Type B pancreatic cell (in vitro differentiated cells): ENCODE results near the gene PRSS21. TPM values are rescaled to one million over a fixed set of nuclear protein-coding genes. Genes with fewer than 3 reads are reported as not detected.

ENCODE experiments used
- DNase-seq: peaks from one replicate; pipeline ENCODE4 v3.0.0; 2021; ENCODE audit warnings: mixed read lengths; ENCODE audit not compliant: unreplicated experiment; ENCODE audit errors: extremely low spot score
- H3K27ac Mint-ChIP-seq: 2 replicates; pipeline ENCODE4 v1.8.0; 2021; ENCODE audit warnings: mild to moderate bottlenecking, mixed read lengths
- H3K27me3 Mint-ChIP-seq: 2 replicates; pipeline ENCODE4 v1.8.0; 2021; ENCODE audit warnings: mixed read lengths
- H3K36me3 Mint-ChIP-seq: 2 replicates; pipeline ENCODE4 v1.8.0; 2021; ENCODE audit warnings: mixed read lengths
- H3K4me1 Mint-ChIP-seq: one replicate; pipeline ENCODE4 v1.8.0; 2021; ENCODE audit warnings: mixed read lengths; ENCODE audit not compliant: unreplicated experiment
- H3K4me3 Mint-ChIP-seq: 2 replicates; pipeline ENCODE4 v1.8.0; 2021; ENCODE audit warnings: mild to moderate bottlenecking, mixed read lengths
- H3K9me3 Mint-ChIP-seq: 2 replicates; pipeline ENCODE4 v1.8.0; 2021; ENCODE audit warnings: mixed read lengths
- total RNA-seq: library from RNA; stranded (reverse); gene quantifications from 2 replicates; pipeline ENCODE4 v1.2.1, GENCODE V29; 2021; ENCODE audit warnings: low replicate concordance
- TF ChIP-seq, protein P1 (sequence below): fragments of 200-600 bp; sonication (generic); conservative IDR thresholded peaks from 2 replicates; pipeline ENCODE4 v1.5.0; 2021; ENCODE audit warnings: antibody characterized with exemption, mild to moderate bottlenecking

PRSS21 gene
- total RNA-seq, 1 donor from 2014 or later = not detected

GRCh38 chr16:2834968-2835367, 17.9 kb downstream of the PRSS21 start:
- TF ChIP-seq, protein P1, sequence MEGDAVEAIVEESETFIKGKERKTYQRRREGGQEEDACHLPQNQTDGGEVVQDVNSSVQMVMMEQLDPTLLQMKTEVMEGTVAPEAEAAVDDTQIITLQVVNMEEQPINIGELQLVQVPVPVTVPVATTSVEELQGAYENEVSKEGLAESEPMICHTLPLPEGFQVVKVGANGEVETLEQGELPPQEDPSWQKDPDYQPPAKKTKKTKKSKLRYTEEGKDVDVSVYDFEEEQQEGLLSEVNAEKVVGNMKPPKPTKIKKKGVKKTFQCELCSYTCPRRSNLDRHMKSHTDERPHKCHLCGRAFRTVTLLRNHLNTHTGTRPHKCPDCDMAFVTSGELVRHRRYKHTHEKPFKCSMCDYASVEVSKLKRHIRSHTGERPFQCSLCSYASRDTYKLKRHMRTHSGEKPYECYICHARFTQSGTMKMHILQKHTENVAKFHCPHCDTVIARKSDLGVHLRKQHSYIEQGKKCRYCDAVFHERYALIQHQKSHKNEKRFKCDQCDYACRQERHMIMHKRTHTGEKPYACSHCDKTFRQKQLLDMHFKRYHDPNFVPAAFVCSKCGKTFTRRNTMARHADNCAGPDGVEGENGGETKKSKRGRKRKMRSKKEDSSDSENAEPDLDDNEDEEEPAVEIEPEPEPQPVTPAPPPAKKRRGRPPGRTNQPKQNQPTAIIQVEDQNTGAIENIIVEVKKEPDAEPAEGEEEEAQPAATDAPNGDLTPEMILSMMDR = no peak
- Mint-ChIP-seq H3K9me3 (no peaks in the 10 kb centered on the region), H3K4me3 (no peak overlapping the region), H3K27ac (no peak overlapping the region), H3K36me3 (no peaks in the 10 kb centered on the region), H3K27me3 (peaks cover 38% of the 10 kb centered on the region), H3K4me1 (no peaks in the 10 kb centered on the region)
- DNase-seq = no peak

- DNase-seq = no peak
- Mint-ChIP-seq H3K27me3 (peaks cover 38% of the 10 kb centered on the region), H3K27ac (no peak overlapping the region), H3K4me3 (no peak overlapping the region), H3K36me3 (no peaks in the 10 kb centered on the region), H3K9me3 (no peaks in the 10 kb centered on the region), H3K4me1 (no peaks in the 10 kb centered on the region)
- TF ChIP-seq, protein P1 = no peak
These were observed 18.8 kb downstream of the PRSS21 start for GRCh38 chr16:2835638-2836493.

GRCh38 chr16:2836646-2837508, 19.8 kb downstream of the PRSS21 start:
- Mint-ChIP-seq H3K9me3 (no peaks in the 10 kb centered on the region), H3K4me1 (no peaks in the 10 kb centered on the region), H3K27me3 (peaks cover 34% of the 10 kb centered on the region), H3K4me3 (no peak overlapping the region), H3K27ac (no peak overlapping the region), H3K36me3 (no peaks in the 10 kb centered on the region)
- TF ChIP-seq, protein P1 = no peak
- no peak for DNase-seq

- Mint-ChIP-seq H3K36me3 (no peaks in the 10 kb centered on the region), H3K27ac (peak overlapping the region; percentile 55), H3K4me3 (no peak overlapping the region), H3K27me3 (peaks cover 33% of the 10 kb centered on the region), H3K4me1 (no peaks in the 10 kb centered on the region), H3K9me3 (no peaks in the 10 kb centered on the region)
- TF ChIP-seq, protein P1 = peak; percentile 87
- no peak for DNase-seq
These were observed 21.9 kb downstream of the PRSS21 start for GRCh38 chr16:2838928-2839327.

DNA sequence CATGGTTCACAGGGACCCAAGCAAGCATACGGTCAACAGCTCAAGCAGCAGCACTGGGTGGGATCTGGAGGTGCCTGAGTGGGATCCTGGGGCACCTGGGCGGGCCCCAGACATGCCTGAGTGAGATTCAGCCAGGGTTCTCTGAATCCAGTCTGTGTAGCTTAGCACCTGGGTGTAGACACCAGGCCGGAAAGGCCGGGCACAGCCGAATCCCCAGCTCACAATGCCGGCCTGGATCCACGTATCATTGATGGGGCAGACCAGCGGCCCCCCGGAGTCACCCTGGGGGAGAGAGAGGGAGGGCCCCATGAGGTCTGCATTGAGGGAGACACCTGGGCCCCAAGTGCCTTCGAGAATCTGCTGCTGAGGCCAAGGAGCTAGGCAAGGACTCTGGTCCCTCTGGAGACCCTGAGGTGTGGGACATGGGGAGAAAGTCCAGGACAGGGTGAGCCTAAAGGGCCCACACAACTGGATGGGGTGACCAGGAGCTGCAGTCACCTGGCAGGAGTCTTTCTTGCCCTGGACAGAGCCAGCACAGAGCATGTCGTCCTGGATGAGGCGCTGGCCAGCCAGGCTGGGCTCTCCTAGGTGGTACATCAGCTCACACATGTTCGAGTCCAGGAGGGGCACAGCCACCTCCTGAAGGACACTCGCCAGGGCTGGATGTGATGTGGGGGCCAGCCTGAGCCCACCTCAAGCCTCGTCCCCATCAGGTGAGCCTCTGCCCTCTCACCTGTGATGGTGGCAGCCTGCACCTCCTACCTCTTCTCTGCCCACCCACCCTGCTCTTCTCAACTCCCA, 22.8 kb downstream of the PRSS21 start:
- H3K9me3 Mint-ChIP-seq = no peaks in the 10 kb centered on the region
- peaks cover 31% of the 10 kb centered on the region for H3K27me3 Mint-ChIP-seq
- no peak overlapping the region for H3K27ac Mint-ChIP-seq
- no peak for DNase-seq
- TF ChIP-seq, protein P1 = no peak
- H3K4me1 Mint-ChIP-seq = no peaks in the 10 kb centered on the region
- no peaks in the 10 kb centered on the region for H3K36me3 Mint-ChIP-seq
- H3K4me3 Mint-ChIP-seq = no peak overlapping the region
